Measurements from ENCODE around the gene LIN37.

LIN37 gene

GRCh38 chr19:35776102-35776788 lies 27.9 kb downstream of the LIN37 start:
- no peak for DNase-seq

- no peak for DNase-seq
Observed at GRCh38 chr19:35777086-35777841, 28.9 kb downstream of the LIN37 start.

DNA sequence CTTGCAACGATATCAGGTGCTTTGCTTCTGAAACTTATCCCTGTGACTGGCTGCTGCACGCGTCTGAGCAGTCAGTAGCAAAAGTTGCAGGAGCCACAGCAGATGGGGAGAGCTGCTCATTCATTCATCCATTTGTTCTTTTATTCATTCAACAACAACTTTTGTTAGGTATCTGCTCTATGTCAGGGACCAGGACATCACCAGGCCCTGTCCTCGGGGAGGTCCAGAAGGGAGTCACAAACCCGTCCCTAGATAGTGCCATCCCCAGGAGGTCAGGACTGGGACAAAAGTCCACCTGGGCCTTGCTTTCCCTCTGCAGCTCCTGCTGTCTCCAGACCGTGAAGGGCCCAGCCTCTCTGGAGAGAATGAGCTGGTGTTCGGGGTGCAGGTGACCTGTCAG lies 29.6 kb downstream of the LIN37 start:
- DNase-seq = no peak

GRCh38 chr19:35779033-35779432 lies 30.7 kb downstream of the LIN37 start:
- no peak for DNase-seq

DNA sequence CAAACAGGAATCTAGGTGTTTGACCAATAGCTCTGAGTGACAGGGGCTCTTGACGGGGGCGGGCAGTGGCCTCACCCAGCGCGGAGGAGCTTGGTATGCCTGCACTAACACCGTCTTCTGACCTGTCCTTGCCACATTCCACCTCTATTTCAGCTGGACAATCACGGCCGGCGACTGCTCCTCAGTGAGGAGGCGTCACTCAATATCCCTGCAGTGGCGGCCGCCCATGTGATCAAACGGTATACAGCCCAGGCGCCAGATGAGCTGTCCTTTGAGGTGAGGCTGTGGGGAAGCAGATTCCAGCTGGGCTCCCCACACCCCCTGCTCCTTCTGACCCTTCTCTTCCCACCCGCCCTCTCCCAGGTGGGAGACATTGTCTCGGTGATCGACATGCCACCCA lies 31.7 kb downstream of the LIN37 start:
- no peak for DNase-seq

DNA sequence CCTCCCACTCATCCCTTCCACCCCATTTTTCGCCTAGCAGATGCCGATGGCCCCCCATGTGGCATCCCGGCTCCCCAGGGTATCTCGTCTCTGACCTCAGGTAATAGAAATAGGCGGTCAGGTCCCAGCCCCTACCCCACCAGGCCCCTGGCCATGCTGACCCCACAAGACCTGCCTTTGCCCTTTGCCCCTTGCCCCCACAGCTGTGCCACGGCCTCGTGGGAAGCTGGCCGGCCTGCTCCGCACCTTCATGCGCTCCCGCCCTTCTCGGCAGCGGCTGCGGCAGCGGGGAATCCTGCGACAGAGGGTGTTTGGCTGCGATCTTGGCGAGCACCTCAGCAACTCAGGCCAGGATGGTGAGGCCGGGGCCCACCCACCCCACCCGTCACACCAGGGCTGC lies 32.3 kb downstream of the LIN37 start:
- no peak for DNase-seq

GRCh38 chr19:35781650-35782049 lies 33.3 kb downstream of the LIN37 start:
- no peak for DNase-seq

DNA sequence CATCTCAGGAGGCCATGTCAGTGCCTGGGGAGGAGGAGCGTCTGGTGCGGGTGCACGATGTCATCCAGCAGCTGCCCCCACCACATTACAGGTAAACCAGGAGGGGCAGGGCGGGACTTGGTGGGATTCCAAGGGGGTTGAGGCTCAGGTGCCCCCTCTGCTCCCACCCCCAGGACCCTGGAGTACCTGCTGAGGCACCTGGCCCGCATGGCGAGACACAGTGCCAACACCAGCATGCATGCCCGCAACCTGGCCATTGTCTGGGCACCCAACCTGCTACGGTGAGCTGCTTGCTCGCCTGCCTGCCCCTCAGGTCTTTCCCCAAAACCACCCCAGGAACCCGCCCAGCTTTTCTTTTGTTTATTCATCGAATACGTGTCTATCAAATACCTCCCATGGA lies 34.2 kb downstream of the LIN37 start:
- DNase-seq = no peak

- DNase-seq = no peak
Observed at GRCh38 chr19:35783469-35784434, 35.4 kb downstream of the LIN37 start.

- DNase-seq = no peak
Observed at GRCh38 chr19:35784503-35785338, 36.3 kb downstream of the LIN37 start.

DNA sequence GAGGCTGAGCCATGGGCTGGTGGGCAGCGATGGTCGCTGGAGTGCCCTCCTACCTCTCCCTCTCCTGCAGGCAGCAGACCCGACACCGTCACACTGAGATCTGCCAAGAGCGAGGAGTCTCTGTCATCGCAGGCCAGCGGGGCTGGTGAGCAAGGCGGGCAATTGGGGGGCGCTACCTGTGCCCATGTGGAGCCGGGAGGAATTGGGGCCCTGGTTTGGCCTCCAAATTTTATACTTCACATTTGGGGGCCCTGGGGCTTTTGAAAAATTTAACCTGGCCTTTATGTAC lies 36.9 kb downstream of the LIN37 start:
- no peak for DNase-seq

- DNase-seq = no peak
Observed at GRCh38 chr19:35786299-35787160, 38.2 kb downstream of the LIN37 start.

DNA sequence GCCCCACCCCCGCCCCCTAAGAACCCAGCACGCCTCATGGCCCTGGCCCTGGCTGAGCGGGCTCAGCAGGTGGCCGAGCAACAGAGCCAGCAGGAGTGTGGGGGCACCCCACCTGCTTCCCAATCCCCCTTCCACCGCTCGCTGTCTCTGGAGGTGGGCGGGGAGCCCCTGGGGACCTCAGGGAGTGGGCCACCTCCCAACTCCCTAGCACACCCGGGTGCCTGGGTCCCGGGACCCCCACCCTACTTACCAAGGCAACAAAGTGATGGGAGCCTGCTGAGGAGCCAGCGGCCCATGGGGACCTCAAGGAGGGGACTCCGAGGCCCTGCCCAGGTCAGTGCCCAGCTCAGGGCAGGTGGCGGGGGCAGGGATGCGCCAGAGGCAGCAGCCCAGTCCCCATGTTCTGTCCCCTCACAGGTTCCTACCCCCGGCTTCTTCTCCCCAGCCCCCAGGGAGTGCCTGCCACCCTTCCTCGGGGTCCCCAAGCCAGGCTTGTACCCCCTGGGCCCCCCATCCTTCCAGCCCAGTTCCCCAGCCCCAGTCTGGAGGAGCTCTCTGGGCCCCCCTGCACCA lies 38.9 kb downstream of the LIN37 start:
- DNase-seq = no peak

- DNase-seq = no peak
Observed at GRCh38 chr19:35788205-35788960, 40.0 kb downstream of the LIN37 start.

DNA sequence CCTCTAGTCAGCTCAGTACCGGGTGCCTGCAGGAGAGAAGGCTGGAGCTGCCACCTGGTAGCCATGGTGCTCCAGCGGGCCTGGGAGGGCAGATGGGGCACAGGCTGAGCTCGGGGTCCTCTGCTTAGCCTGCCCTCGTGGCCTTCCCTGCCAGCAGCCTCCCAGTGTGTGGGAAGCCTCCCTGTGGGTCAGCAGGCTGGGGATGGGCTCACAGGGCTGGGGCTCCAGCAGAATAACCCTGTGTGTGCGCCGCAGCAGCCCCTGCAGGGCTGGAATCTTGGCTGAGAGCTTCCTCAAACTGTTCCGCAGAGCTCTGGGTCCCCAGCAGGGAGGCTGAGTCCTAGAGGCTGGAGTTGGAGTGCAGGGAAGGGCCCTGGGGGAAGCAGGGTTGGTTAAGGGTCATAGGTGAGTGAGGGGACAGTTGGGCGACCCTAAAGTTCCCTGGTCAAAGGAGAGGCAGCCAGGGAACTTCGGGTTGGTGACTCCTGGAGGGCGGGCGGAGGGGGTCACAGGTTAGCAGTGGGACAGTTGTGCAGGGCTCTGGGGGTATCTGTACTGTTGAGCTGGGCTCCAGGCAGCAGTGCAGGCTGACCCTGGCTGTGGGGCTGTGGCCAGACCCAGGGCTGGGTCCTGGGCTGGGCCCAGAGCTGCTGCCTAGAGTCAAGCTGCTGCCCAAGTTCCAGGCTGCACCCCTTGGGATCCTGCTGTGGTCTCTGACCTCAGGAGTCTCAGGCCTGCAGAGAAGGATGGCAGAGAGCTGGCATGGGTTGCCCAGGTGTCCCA lies 41.0 kb downstream of the LIN37 start:
- DNase-seq = no peak

GRCh38 chr19:35789978-35790944 lies 41.9 kb downstream of the LIN37 start:
- DNase-seq = no peak

DNA sequence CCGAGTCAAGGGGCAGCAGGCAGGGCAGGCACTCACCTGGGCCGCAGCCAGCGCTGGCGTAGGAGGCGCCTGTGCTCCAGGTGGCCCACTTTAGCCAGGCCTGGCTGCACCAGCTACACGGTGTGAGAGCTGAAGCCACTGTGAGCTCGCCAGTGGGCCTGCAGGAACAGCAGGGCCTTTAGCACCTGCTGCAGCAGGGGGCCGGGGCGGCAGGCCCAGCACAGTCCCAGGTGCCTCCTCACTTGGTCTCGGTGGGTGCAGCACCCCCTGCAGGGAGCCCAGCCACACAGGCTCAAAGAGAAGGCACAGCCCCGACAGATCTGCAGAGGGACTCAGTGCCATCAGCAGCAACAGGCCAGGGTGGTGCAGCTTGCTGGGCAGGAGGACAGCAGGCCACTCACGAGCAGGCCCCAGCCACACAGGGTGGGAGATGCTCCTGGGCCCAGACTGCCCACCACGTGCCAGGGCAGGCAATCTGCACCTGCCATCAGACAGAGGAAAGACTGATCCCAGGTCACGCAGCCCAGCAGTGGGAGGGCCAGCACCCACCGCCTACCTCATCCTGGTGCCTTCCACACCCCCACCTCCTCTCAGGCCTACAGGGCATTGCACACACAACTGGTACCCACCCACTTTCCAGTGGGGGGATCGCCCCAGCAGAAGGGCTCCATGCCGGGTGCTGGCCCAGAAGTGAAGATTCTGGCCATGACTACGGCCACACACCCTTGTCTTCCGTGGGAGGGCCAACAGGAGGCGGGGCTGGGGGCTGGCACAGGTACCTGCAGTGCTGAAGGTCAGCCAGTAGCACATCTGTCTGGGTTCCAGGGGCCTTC lies 42.8 kb downstream of the LIN37 start:
- no peak for DNase-seq
